Hypothalamus (tissue), 51 donors: Measurements from ENCODE around the gene CYP2A6.
A peak's percentile ranks its signal among the peaks of the same experiment; 100 is the strongest.
"Not testable (repeated sequence)": the region's sequence is repeated elsewhere in the genome, so short reads cannot be mapped to it uniquely, and the experiment has no call there.

ENCODE experiments used
- DNase-seq, 51 donors: peaks; one replicate each; lab custom pipeline; 2025; lab: John Stamatoyannopoulos, UW

CYP2A6 gene

DNA sequence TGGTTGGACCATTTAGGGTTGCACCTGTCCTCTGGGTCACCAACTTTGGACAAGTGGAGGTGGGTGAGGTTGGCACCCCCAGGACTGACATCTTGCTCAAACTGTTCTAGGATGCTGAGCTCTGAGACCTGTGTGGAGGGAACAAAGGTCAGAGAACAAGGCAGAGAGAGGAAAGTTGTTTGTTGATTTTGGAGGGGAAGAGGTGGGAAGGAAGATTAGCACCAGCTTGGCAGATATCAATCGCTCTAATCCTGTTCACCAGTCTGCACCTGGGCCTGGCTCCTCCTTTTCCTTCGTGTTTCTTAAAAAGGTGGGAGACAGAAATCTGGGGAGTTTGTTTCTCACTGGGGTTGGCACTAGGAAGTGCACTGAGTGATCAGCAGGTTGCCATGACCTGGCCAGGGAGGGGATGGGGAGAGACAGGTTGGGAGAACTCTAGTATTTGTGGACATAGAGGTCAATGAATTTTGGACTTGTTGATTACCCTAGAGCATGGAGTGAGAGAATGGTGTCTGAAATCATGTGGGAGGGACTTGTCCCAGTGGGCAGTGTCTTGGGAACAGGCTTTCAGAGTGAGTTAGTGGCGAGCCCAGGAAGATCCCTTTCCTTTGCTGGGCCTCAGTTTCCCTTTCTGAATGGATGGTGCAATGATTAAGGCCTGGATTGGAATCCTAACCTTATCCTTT lies 2.4 kb upstream of the CYP2A6 start:
- not testable (repeated sequence) for DNase-seq

DNA sequence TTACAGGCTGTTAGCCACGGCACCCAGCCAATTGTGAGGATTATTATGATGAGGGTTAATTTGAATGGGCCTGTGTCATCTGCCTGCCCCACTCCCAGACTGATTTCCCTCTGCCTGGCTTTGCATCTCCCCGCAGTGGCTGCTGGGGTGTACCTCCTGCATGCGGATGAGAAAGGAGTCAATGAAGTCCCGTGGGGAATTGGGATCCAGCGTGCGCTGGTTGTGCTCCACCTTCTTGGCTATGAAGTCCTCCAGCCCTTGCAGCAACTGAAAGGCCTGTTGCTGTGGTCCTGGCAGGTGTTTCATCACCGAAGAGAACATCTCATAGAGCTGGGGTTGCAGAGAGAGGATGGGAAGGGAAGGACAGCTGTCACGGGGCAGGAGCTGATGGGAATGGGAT lies 3.5 kb downstream of the CYP2A6 start:
- DNase-seq = not testable (repeated sequence)

DNA sequence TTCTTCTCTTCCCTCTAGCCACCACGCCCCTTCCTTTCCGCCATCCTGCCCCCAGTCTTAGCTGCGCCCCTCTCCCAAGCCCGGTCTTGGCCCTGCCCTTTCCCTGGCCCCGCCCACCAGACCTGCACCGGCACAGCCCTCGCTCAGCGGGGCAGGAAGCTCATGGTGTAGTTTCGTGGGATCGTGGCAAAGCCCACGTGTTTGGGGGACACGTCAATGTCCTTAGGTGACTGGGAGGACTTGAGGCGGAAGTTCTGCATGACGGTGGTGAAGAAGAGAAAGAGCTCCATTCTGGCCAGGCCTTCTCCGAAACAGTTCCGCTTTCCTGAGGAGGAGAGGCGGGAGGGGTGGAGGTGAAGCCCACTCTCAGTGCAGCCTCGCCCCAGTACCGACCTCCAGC lies 6.6 kb downstream of the CYP2A6 start:
- not testable (repeated sequence) for DNase-seq

DNA sequence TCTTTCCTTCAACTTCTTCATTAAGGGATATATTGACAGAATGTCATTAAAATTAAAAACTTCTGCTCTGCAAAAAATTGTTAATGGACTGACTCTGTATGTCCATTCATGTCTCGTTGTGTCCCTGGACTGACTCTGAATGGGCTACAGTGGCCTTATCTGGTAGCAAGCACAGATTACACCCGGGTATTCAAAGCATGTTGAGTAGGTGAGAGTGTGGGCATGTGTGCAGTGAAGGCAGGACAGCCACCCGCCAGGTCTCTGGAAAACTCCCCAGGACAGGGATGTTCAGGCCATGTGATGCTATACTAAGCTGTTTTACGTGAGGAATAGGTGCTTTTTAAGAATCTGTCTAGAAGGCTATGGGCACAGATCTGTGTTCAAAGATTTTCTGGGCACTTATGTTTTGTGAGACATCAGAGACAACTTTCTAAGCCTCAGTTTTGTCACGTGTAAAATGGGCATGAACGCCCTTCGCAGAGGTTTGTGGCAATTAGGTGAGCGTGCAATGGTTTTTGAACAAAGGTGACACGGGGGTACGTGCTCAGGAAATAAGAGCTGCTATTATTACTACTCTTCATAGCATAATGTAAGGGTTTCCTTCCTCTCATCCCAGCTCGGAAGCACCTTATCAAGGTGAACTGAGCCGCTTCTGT lies 7.1 kb downstream of the CYP2A6 start:
- DNase-seq = not testable (repeated sequence)

DNA sequence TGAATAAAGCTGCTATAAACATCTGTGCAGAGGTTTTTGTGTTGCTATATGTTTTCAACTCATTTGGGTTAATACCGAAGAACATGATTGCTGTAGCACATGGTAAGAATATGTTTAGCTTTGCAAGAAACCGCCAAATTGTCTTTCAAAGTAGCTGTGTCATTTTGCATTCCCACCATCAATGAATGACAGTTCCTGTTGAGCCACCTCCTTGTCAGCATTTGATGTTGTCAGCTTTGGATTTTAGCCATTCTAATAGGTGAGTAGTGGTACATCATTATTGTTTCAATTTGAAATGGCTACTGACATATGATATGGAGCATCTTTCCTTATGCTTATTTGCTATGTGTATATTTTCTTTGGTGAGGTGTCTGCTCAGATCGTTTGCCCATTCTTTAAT lies 8.2 kb downstream of the CYP2A6 start:
- not testable (repeated sequence) for DNase-seq

DNA sequence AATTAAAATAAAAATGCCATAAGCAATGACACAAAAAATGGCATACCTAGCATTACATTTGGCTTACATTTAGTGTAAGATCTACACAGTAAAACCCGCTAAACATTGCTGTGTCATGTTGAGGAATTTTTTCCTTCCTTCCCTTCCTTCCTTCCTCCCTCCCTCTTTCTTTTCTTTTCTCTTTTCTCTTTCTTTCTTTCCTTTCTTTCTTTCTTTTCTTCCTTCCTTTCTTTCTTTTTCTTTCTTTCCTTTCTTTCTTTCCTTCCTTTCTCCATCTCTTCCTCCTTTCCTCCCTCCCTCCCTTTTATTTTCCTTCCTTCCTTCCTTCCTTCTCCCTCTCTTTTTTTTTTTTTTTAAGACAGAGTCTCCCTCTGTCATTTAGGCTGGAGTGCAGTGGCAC lies 11.8 kb downstream of the CYP2A6 start:
- DNase-seq = not testable (repeated sequence)

DNA sequence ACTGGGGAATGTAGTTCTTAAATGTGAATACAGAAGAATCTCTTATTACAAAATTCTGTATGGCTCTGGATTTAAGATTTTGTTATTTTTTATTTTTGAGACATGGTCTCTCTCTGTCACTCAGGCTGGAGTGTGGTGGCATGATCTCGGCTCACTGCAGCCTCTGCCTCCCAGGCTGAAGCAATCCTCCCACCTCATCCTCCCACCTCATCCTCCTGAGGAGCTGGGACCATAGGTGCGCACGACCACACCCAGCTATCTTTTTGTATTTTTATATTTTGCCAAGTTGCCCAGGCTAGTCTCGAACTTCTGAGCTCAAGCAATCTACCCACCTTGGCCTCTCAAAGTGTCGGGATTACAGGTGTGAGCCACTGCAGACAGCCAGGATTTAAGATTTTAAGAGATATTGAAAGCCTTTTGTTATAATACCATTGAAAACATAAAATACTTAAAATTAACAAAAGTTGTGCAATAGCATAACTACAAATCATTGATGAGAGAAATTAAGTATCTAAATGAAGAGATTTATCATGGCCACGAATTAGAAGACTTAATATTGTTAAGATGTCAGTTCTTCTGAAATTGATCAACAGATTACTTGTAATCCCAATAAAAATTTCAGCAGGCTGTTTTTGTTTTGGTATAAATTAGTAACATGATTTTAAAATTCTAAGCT lies 13.4 kb downstream of the CYP2A6 start:
- DNase-seq = no peak

DNA sequence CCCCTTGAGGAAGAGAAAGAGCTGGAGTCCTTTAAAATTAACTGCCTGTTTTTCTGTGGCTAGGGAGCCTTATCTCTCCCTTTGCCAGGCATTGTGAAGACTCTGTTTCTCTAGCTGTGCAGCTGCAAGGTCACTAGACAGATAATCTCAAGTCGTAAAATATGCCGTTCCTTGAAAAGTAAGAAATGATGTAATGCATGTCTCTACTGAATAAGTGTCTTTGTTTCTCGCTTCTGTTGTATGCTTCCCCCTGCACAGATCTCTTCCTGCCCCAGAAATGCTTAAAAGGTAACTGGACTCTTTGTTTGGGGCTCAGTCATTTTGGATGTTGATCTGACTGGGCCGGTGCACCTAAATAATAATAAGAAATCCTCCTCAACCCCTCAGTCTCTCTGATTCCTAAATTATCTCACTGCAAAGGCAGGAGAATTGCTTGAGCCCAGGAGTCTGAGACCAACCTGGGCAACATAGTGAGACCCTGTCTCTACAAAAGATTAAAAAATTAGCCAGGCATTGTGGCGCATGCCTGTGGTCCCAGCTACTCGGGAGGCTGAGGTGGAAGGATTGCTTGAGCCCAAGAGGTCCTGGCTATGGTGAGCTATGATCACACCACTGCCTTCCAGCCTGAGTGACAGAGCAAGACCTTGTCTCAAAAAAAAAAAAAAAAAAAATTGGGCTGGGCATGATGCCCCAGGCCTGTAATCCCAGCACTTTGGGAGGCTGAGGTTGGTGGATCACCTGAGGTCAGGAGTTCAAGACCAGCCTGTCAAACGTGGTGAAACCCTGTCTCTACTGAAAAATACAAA lies 16.3 kb downstream of the CYP2A6 start:
- not testable (repeated sequence) for DNase-seq

DNA sequence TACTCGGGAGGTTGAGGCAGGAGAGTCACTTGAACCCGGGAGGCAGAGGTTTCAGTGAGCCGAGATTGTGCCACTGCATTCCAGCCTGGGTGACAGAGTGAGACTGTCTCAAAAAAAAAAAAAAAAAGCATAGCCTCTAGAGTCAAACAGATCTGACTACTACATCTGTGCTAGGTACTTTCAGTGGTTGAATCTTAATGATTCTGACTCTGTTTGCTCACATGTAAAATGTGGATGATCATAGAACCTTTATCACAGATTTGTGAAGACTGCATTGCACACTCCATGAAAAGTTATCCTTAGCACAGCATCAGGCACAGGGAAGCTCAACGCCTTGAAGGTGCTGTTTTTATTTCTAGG lies 17.8 kb downstream of the CYP2A6 start:
- not testable (repeated sequence) for DNase-seq

DNA sequence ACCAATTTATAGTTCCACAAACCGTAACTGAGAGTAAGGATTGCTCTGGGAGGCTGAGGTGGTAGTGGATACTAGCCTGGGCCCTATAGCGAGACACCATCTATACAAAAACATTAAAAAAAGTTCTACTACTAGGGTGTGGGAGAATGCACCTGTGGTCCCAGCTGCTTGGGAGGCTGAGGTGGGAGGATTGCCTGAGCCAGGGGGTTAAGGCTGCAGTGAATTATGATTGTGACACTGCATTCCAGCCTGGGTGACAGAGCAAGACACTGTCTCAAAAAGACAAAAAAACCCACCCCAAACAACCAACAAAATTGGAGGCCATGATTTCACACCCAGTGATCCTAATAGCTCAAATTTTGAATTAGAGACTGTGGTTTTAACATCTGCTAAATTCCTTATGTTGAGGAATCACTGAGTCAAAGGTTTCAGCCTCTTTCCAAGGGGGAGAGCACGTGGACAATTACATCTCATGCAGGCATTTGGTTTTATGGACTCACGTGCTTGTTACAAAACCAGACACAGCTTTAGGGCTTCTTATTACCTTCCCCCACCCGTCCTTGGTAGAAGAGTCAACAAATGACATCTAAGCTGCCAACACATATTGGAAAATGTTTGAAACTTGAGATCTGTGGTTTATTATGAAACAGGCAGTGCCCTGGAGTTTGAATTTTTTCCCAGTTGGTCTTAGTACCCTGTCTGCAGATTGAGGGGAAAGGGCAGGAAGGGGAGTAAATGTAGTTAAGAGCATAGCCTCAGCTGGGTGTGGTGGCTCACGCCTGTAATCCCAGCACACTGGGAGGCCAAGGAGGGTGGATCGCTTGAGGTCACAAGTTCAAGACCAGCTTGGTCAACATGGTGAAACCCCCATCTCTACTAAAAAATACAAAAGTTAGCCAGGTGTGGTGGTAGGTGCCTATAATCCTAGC lies 18.5 kb downstream of the CYP2A6 start:
- DNase-seq = no peak

DNA sequence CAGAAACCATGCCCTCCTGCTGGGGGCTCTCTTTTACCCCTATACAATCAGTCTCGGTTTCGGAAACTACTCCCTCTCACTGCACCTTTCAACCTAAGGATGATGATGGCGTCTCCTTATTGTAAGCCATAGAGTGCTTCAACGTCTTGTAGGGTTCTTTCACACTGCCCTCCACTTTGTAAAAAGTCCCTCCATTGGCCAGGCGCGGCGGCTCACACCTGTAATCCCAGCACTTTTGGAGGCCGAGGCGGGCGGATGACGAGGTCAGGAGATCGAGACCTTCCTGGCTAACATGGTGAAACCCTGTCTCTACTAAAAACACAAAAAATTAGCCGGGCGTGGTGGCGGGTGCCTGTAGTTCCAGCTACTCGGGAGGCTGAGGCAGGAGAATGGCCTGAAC lies 19.5 kb downstream of the CYP2A6 start:
- DNase-seq = not testable (repeated sequence)

DNA sequence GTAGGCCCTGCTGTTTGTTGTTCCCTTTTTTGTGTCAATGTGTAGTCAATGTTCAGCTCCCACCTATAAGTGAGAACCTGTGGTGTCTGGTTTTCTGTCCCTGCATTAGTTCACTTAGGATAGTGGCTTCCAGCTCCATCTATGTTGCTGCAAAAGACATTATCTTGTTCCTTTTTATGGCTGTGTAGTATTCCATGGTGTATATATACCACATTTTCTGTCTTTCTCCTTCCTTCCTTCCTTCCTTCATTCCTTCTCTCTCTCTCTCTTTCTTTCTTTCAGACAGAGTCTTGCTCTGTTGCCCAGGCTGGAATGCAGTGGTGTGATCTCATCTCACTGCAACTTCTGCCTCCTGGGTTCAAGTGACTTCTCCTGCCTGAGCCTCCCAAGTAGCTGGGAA lies 21.0 kb downstream of the CYP2A6 start:
- DNase-seq = no peak

DNA sequence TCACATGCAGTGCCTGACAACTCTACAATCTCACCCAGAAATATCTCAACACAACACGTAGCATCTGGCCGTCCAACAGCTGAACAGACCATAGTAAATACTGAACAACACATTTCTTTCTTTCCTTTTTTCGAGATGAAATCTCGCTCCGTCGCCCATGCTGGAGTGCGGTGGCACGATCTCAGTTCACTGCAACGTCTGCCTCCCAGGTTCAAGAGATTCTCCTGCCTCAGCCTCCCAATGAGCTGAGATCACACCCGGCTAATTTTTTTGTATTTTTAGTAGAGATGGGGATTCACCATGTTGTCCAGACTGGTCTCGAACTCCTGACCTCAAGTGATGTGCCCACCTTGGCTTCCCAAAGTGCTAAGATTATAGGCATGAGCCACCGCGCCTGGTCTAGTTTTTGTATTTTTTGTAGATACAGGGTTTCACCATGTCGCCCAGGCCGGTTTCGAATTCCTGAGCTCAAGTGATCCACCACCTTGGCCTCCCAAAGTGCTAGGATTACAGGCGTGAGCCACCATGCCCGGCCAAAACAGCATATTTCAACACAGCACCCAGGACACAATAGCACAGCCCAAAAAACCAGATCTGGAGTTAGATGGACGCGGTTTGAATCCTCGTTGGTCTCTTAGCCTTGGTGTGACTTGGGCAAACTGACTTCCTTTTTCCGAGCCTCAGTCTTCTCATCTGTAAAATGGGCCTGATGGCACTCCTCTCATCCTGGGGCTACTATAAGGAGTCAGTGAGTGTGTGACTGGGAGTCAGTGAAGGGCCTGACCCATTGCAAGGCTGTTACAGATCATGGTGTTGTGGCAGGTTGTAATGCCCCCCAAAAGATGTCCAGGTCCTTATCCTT lies 22.6 kb downstream of the CYP2A6 start:
- DNase-seq = no peak

DNA sequence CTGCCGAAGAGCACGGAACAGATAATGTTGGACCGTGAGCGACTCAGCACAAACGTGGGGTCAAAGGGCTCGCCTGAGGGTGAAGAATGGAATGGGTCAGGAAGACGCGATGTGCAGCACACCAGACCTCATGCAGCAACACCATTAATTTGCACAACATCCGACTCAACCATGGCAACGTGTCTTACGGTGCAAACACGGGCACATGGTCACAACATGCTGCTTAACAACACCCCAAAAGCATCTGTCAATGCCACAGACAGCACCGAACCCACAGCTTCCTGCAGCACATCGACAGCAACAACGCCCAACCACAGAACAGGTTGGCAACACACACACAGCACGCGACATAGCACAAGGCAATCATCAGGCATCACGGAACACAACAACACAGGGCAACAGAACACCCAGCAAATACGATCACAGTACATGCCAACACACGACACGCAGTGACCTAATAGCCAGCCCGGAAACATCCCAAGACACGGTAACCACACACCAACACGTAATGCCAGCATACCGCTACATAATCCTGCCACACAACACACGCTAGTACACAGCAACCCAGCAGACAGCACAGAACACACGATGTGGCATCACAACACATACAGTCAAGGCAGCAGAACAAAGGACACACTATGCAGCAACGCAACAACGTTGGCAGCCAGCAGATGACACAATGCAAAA lies 23.4 kb downstream of the CYP2A6 start:
- DNase-seq = peak in 5 of 51 donors; percentile 2 to 34 (median 21)

DNA sequence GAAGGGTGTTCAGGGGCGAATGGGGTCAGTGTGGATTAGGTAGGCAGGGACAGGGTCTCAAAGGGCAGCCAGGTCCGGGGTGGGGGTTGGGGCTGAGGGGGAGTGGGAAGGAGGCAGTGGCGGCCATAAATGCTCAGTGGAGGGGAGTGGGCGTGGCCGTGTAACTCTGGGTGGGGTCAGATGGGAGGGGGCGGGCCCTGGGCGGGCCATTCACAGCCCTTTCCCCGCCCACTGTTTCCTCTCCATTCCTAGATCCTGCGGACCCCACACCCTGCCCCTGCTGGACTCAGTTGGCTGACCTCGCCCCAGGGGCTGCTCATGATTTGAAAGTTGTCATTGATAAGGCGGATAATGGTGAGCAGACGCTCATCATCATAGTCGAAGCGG lies 23.9 kb downstream of the CYP2A6 start:
- not testable (repeated sequence) for DNase-seq

DNA sequence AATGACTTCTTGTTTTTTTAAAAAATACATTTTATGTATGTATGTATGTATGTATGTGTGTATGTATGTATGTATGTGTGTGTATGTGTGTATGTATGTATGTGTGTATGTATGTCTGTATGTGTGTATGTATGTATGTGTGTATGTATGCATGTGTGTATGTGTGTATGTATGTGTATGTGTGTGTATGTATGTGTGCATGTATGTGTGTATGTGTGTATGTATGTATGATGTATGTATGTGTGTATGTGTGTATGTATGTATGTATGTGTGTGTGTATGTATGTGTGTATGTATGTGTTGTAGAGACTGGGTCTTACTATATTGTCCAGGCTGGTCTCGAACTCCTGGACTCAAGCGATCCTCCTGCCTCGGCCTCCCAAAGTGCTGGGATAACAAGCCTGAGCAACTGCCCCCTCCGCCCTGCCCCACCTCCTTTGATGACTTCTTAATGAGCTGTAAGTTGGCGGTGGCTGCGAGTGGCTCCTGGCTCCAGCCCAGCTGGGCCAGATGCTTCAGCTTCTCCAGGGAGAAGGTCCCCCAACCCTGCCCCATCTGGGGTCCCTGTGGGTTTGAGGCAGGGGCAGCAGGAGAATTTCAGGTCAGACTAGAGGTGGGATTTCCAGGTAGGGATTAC lies 24.7 kb downstream of the CYP2A6 start:
- not testable (repeated sequence) for DNase-seq

DNA sequence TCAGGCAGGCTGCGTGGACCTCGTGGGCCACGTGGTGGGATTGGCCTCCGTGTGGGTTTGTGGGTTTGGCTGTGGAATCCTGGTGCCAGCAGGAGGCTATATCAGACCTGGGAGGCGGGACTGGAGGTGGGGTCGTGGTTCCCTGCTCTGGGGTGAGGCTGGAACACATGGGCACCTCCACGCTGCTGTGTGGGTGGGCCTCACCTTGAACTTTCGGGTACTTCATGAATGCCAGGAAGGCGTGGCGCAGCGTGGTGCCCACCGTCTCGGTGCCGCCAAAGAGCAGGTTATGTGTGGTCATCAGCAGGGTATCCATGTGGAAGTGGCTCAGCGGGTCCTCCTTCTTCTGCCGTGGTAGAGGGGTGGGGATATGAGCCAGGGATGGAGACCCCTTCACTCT lies 25.3 kb downstream of the CYP2A6 start:
- not testable (repeated sequence) for DNase-seq
